ENCODE measurements around the gene MANF. TPM values are rescaled to one million over a fixed set of nuclear protein-coding genes. Genes with fewer than 3 reads are reported as not detected.

The MANF gene
- total and polyA plus RNA-seq, 4 donors, result 40.1 to 173 (median 86.7) TPM

GRCh38 chr3:51388286-51389029 is 3.4 kb downstream of the MANF start:
- DNase-seq, result peak in 2 of 3 donors; percentile 13 to 29

GRCh38 chr3:51389423-51390183 is 4.5 kb downstream of the MANF start:
- Histone ChIP-seq H3K4me1 (ENCODE audit: control insufficient read depth in 5 of 5, insufficient read depth in 5 of 5, low read length in 5 of 5) (peaks cover 0 to 53% (median 20%) of the 10 kb centered on the region in 5 donors), H3K27ac (ENCODE audit: low read depth in 1 of 2, low read length in 1 of 2) (no peak overlapping the region), H3K36me3 (ENCODE audit: control insufficient read depth in 4 of 4, insufficient read depth in 4 of 4, low read length in 4 of 4) (peaks cover 5 to 47% (median 34%) of the 10 kb centered on the region in 4 donors), H3K9ac (ENCODE audit: insufficient read depth in 1 of 2, low read length in 2 of 2) (no peak overlapping the region), H3K4me3 (no peak overlapping the region), H3K9me3 (ENCODE audit: control insufficient read depth in 4 of 4, insufficient read depth in 3 of 4, low read length in 3 of 4) (no peaks in the 10 kb centered on the region), H3K27me3 (ENCODE audit: control insufficient read depth in 3 of 3, insufficient read depth in 3 of 3, low read length in 2 of 3) (no peaks in the 10 kb centered on the region)
- ATAC-seq (ENCODE audit: insufficient read depth, low FRiP score), result no peak
- DNase-seq, result peak; percentile 37 to 43 (median 40)
- 62 to 81% methylated on average over 6 of the region's 6 CpGs for WGBS, 2 donors
- TF ChIP-seq CTCF (IDR thresholded peaks at IDR 0.05; ENCODE audit: control extremely low read depth, extremely low read depth), result peak; percentile 46

More at GRCh38 chr3:51388286-51389029, 3.4 kb downstream of the MANF start:
- Histone ChIP-seq H3K36me3 (ENCODE audit: control insufficient read depth in 4 of 4, insufficient read depth in 4 of 4, low read length in 4 of 4) (peaks cover 5 to 39% (median 24%) of the 10 kb centered on the region in 4 donors), H3K27ac (ENCODE audit: low read depth in 1 of 2, low read length in 1 of 2) (no peak overlapping the region), H3K9me3 (ENCODE audit: control insufficient read depth in 4 of 4, insufficient read depth in 3 of 4, low read length in 3 of 4) (no peaks in the 10 kb centered on the region), H3K4me3 (no peak overlapping the region), H3K9ac (ENCODE audit: insufficient read depth in 1 of 2, low read length in 2 of 2) (no peak overlapping the region), H3K27me3 (ENCODE audit: control insufficient read depth in 3 of 3, insufficient read depth in 3 of 3, low read length in 2 of 3) (no peaks in the 10 kb centered on the region), H3K4me1 (ENCODE audit: control insufficient read depth in 5 of 5, insufficient read depth in 5 of 5, low read length in 5 of 5) (peaks cover 0 to 54% (median 19%) of the 10 kb centered on the region in 5 donors)
- no peak for TF ChIP-seq CTCF (IDR thresholded peaks at IDR 0.05; ENCODE audit: control extremely low read depth, extremely low read depth)
- WGBS, 2 donors, result 66 to 70% methylated on average over 6 of the region's 6 CpGs
- ATAC-seq (ENCODE audit: insufficient read depth, low FRiP score), result no peak

- peaks cover 5 to 49% (median 41%) of the 10 kb centered on the region in 4 donors for H3K36me3 ChIP-seq (ENCODE audit: control insufficient read depth in 4 of 4, insufficient read depth in 4 of 4, low read length in 4 of 4)
- TF ChIP-seq CTCF (IDR thresholded peaks at IDR 0.05; ENCODE audit: control extremely low read depth, extremely low read depth), result no peak
- ATAC-seq (ENCODE audit: insufficient read depth, low FRiP score) (no peak), DNase-seq (no peak)
- H3K27ac ChIP-seq (ENCODE audit: low read depth in 1 of 2, low read length in 1 of 2), result peak overlapping the region; percentile 29 to 68
- 39 to 42% methylated on average over 28 to 29 of the region's 29 CpGs for WGBS, 2 donors
- H3K4me3 ChIP-seq, result peak overlapping the region; percentile 33
- no peaks in the 10 kb centered on the region for H3K27me3 ChIP-seq (ENCODE audit: control insufficient read depth in 3 of 3, insufficient read depth in 3 of 3, low read length in 2 of 3)
- H3K4me1 ChIP-seq (ENCODE audit: control insufficient read depth in 5 of 5, insufficient read depth in 5 of 5, low read length in 5 of 5), result peaks cover 0 to 53% (median 20%) of the 10 kb centered on the region in 5 donors
- H3K9me3 ChIP-seq (ENCODE audit: control insufficient read depth in 4 of 4, insufficient read depth in 3 of 4, low read length in 3 of 4), result no peaks in the 10 kb centered on the region
- H3K9ac ChIP-seq (ENCODE audit: insufficient read depth in 1 of 2, low read length in 2 of 2), result peak overlapping the region in 1 of 2 donors; percentile 8
Measured at GRCh38 chr3:51390246-51391074, 5.4 kb downstream of the MANF start.
